Thymus (tissue), 11 donors: Measurements from ENCODE around the gene CDH4. TPM values are rescaled to one million over a fixed set of nuclear protein-coding genes. Genes with fewer than 3 reads are reported as not detected.

ENCODE experiments used
- DNase-seq, 9 donors: peaks; one replicate each; pipeline ENCODE4 v3.0.0-alpha.2; 2013; ENCODE audit warnings: low spot score in 9 of 9, low read depth in 6 of 9, missing footprints in 1 of 9
- H3K27ac ChIP-seq, 2 donors: one replicate each; pipeline ENCODE4 v1.5.1; 2013; ENCODE audit warnings: control low read depth in 1 of 2, low read depth in 1 of 2, low read length in 1 of 2, mild to moderate bottlenecking in 1 of 2, moderate library complexity in 1 of 2
- H3K27me3 ChIP-seq, 2 donors: one replicate each; pipeline ENCODE4 v1.5.1; 2013; ENCODE audit warnings: low read length in 1 of 2; ENCODE audit not compliant: control insufficient read depth in 2 of 2, insufficient read depth in 1 of 2
- H3K36me3 ChIP-seq, 2 donors: one replicate each; pipeline ENCODE4 v1.5.1; 2013; ENCODE audit warnings: low read length in 1 of 2, mild to moderate bottlenecking in 1 of 2, moderate library complexity in 1 of 2; ENCODE audit not compliant: control insufficient read depth in 2 of 2, insufficient read depth in 2 of 2
- H3K4me1 ChIP-seq, 2 donors: one replicate each; pipeline ENCODE4 v1.5.1; 2013; ENCODE audit warnings: low read length in 2 of 2; ENCODE audit not compliant: control insufficient read depth in 2 of 2, insufficient read depth in 2 of 2
- H3K4me3 ChIP-seq, 2 donors: one replicate each; pipeline ENCODE4 v1.5.1; 2013; ENCODE audit warnings: low read length in 2 of 2, control low read depth in 1 of 2, mild to moderate bottlenecking in 1 of 2
- H3K9me3 ChIP-seq, 2 donors: one replicate each; pipeline ENCODE4 v1.5.1; 2013; ENCODE audit warnings: low read length in 1 of 2, mild to moderate bottlenecking in 1 of 2; ENCODE audit not compliant: control insufficient read depth in 2 of 2, insufficient read depth in 1 of 2
- WGBS: extraction: QIAGEN DNeasy Blood & Tissue Kit; methylation state at CpG from one replicate; pipeline ENCODE4 v1.1.7; 2013; 5-methylcytosine and 5-hydroxymethylcytosine counted together
- polyA plus RNA-seq: library from polyadenylated mRNA; stranded (reverse); fragments of 200-250 nt; gene quantifications from one replicate; pipeline ENCODE4 v1.2.3, GENCODE V29; 2013
- total RNA-seq: library from RNA; stranded (reverse); fragments of 120-200 nt; gene quantifications from one replicate; pipeline ENCODE4 v1.2.4, GENCODE V29; 2013
- donor health status: healthy.

The CDH4 gene
- total and polyA plus RNA-seq, 2 donors, result 0.34 to 0.61 TPM

GRCh38 chr20:61609461-61609860, 357.4 kb downstream of the CDH4 start:
- Histone ChIP-seq H3K36me3 (no peaks in the 10 kb centered on the region), H3K4me1 (no peaks in the 10 kb centered on the region), H3K4me3 (no peak overlapping the region), H3K27ac (no peak overlapping the region), H3K9me3 (peaks cover 8 to 11% of the 10 kb centered on the region in 2 donors), H3K27me3 (no peaks in the 10 kb centered on the region)
- 84% methylated on average over 9 of the region's 9 CpGs for WGBS
- DNase-seq, result no peak

- no peaks in the 10 kb centered on the region for H3K4me1 ChIP-seq
- no peak overlapping the region for H3K27ac ChIP-seq
- peaks cover 9 to 12% of the 10 kb centered on the region in 2 donors for H3K9me3 ChIP-seq
- H3K36me3 ChIP-seq, result no peaks in the 10 kb centered on the region
- WGBS, result 78% methylated on average over 13 of the region's 13 CpGs
- no peaks in the 10 kb centered on the region for H3K27me3 ChIP-seq
- no peak overlapping the region for H3K4me3 ChIP-seq
- no peak for DNase-seq
These were observed 359.5 kb downstream of the CDH4 start for GRCh38 chr20:61611401-61612180.

GRCh38 chr20:61613917-61614705, 362.1 kb downstream of the CDH4 start:
- Histone ChIP-seq H3K27ac (no peak overlapping the region), H3K27me3 (no peaks in the 10 kb centered on the region), H3K36me3 (no peaks in the 10 kb centered on the region), H3K9me3 (peaks cover 10 to 18% of the 10 kb centered on the region in 2 donors), H3K4me3 (no peak overlapping the region), H3K4me1 (no peaks in the 10 kb centered on the region)
- no peak for DNase-seq
- 92% methylated on average over 13 of the region's 13 CpGs for WGBS

GRCh38 chr20:61614706-61615100, 362.6 kb downstream of the CDH4 start:
- Histone ChIP-seq H3K4me3 (no peak overlapping the region), H3K36me3 (no peaks in the 10 kb centered on the region), H3K27ac (no peak overlapping the region), H3K27me3 (no peaks in the 10 kb centered on the region), H3K9me3 (peaks cover 10 to 21% of the 10 kb centered on the region in 2 donors), H3K4me1 (no peaks in the 10 kb centered on the region)
- no peak for DNase-seq
- 93% methylated on average over 2 of the region's 2 CpGs for WGBS

- 95% methylated on average over 15 of the region's 15 CpGs for WGBS
- H3K36me3 ChIP-seq, result no peaks in the 10 kb centered on the region
- H3K27me3 ChIP-seq, result no peaks in the 10 kb centered on the region
These were observed 363.7 kb downstream of the CDH4 start for GRCh38 chr20:61615806-61616205.

DNA sequence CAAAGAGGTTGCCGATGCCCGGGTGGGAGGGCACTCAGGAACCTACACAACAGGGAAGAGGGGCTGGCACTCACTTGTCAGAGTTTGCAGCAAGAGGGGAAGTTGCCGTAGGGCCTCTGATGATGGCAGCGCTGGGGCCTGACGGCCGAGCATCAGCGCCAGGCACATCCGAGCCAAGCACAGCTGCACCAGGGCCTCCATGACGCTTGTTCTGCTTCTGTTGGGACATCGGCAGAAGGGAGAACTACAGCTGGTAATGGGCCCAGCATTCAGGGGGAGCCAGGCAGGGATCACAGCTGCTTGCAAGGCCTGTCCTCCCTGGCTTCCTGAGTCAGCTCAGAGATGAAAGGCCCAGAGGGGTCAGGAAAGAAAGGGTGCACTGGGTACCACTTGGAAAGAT, 367.7 kb downstream of the CDH4 start:
- H3K4me1 ChIP-seq, result no peaks in the 10 kb centered on the region
- no peaks in the 10 kb centered on the region for H3K27me3 ChIP-seq
- no peaks in the 10 kb centered on the region for H3K36me3 ChIP-seq
- H3K9me3 ChIP-seq, result peaks cover 10 to 13% of the 10 kb centered on the region in 2 donors
- H3K27ac ChIP-seq, result no peak overlapping the region
- no peak for DNase-seq
- no peak overlapping the region for H3K4me3 ChIP-seq
- 95% methylated on average over 10 of the region's 10 CpGs for WGBS

More at GRCh38 chr20:61615806-61616205, 363.7 kb downstream of the CDH4 start:
- DNase-seq, result no peak
- Histone ChIP-seq H3K4me1 (no peaks in the 10 kb centered on the region), H3K9me3 (peaks cover 10 to 22% of the 10 kb centered on the region in 2 donors), H3K27ac (no peak overlapping the region), H3K4me3 (no peak overlapping the region)

DNA sequence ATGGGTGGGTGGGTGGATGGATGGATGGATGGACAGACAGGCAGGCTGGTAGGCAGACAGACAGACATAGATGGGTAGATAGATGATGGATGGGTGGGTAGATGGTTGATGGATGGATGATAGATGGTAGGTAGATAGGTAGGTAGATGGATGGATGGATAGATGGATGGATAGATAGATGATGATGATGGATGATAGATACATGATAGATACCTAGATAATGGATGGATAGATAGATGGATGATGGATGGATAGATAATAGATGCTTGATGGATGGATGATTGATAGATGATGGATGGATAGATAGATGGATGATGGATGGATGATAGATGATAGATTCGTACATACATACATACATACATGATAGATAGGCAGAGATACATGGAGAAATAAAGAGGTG, 368.1 kb downstream of the CDH4 start:
- peaks cover 10 to 13% of the 10 kb centered on the region in 2 donors for H3K9me3 ChIP-seq
- H3K4me3 ChIP-seq, result no peak overlapping the region

DNA sequence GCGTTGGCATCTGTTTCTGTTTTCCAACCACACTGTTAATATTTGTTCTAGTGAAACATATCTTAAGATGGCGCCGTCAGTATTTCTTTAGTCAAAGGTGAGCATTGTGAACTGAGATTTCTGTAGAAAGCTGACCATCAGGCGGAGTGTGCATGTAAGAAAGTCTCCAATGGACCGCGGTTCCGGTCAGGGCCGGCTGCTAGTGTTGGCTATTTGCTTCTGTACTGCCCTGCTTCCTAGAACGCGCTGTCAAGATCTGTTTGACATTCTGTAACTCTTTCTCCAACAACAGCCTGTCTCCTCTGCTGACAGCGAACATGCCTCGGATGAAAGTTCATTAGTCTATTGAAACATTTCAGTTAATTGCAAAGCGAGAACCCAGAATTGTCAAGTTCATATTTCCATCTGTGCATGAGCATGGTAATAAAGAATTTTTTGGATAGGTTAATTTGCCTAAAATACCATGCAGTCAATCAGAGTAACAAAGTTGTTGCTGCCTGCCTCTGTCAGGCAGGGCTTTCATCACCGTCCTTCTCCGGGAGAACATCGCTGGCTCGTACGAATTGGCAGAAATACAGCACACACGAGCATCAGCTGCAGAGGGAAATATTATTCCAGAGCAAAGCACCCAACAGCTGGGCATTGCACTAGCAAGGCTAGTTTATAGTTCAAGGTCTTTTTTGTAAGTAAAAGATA, 369.1 kb downstream of the CDH4 start:
- 92% methylated on average over 19 of the region's 19 CpGs for WGBS
- H3K4me1 ChIP-seq, result no peaks in the 10 kb centered on the region
- H3K4me3 ChIP-seq, result no peak overlapping the region
- H3K27me3 ChIP-seq, result no peaks in the 10 kb centered on the region
- DNase-seq, result no peak
- peaks cover 9 to 10% of the 10 kb centered on the region in 2 donors for H3K9me3 ChIP-seq
- H3K27ac ChIP-seq, result no peak overlapping the region
- H3K36me3 ChIP-seq, result no peaks in the 10 kb centered on the region

More for the DNA sequence above, 368.1 kb downstream of the CDH4 start:
- Histone ChIP-seq H3K27ac (no peak overlapping the region), H3K36me3 (no peaks in the 10 kb centered on the region), H3K27me3 (no peaks in the 10 kb centered on the region), H3K4me1 (no peaks in the 10 kb centered on the region)
- WGBS, result 57% methylated on average over 1 of the region's 1 CpG
- no peak for DNase-seq

DNA sequence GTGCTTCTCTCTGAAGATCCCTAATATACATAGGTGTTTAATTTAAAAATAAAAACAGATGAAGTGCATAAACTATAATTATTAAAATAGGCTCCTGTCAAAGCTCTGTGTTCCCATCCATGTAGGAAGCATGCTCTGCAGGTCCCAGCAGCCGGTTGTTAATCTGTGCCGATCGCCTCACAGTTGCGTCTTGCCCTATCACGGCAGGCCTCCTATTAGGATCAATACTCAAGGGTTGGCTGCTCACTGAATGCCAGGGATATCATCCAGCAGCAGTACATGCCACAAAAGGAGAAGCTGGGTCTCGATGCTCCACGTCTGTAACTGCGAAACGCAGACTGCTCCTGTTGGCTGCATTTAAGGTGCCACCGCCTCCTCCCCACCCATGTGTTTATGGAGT, 369.8 kb downstream of the CDH4 start:
- Histone ChIP-seq H3K4me1 (no peaks in the 10 kb centered on the region), H3K36me3 (no peaks in the 10 kb centered on the region), H3K9me3 (peaks cover 9% of the 10 kb centered on the region in 2 donors), H3K27ac (no peak overlapping the region), H3K27me3 (no peaks in the 10 kb centered on the region), H3K4me3 (no peak overlapping the region)
- 91% methylated on average over 10 of the region's 10 CpGs for WGBS
- DNase-seq, result no peak
